ENCODE data around the gene C9orf50.

Gene C9orf50

GRCh38 chr9:129586685-129587084 lies 34.2 kb downstream of the C9orf50 start:
- DNase-seq = peak; percentile 72

- no peak for DNase-seq
These were observed 34.7 kb downstream of the C9orf50 start for GRCh38 chr9:129586245-129586644.

- no peak for DNase-seq
These were observed 35.5 kb downstream of the C9orf50 start for GRCh38 chr9:129585352-129585751.

- DNase-seq = peak; percentile 76
These were observed 36.8 kb downstream of the C9orf50 start for GRCh38 chr9:129584136-129584535.

GRCh38 chr9:129583308-129584038 lies 37.4 kb downstream of the C9orf50 start:
- no peak for DNase-seq

GRCh38 chr9:129582855-129583254 lies 38.0 kb downstream of the C9orf50 start:
- no peak for DNase-seq

- no peak for DNase-seq
These were observed 39.3 kb downstream of the C9orf50 start for GRCh38 chr9:129581505-129582189.

GRCh38 chr9:129580211-129580915 lies 40.5 kb downstream of the C9orf50 start:
- DNase-seq = no peak

- DNase-seq = no peak
These were observed 41.6 kb downstream of the C9orf50 start for GRCh38 chr9:129579294-129579693.

- DNase-seq = peak; percentile 59
These were observed 44.1 kb downstream of the C9orf50 start for GRCh38 chr9:129576546-129577543.

GRCh38 chr9:129575818-129576217 lies 45.1 kb downstream of the C9orf50 start:
- DNase-seq = no peak

GRCh38 chr9:129574911-129575585 lies 45.9 kb downstream of the C9orf50 start:
- no peak for DNase-seq

- DNase-seq = no peak
These were observed 46.9 kb downstream of the C9orf50 start for GRCh38 chr9:129573977-129574376.

GRCh38 chr9:129572517-129572916 lies 48.4 kb downstream of the C9orf50 start:
- DNase-seq = no peak

GRCh38 chr9:129572052-129572425 lies 48.9 kb downstream of the C9orf50 start:
- DNase-seq = no peak

GRCh38 chr9:129571298-129572051 lies 49.4 kb downstream of the C9orf50 start:
- DNase-seq = no peak

GRCh38 chr9:129570450-129571297 lies 50.2 kb downstream of the C9orf50 start:
- peak; percentile 83 for DNase-seq

- no peak for DNase-seq
These were observed 51.1 kb downstream of the C9orf50 start for GRCh38 chr9:129569502-129570449.
